Activated T-helper 1 cell treated with anti-CD3 and anti-CD28 coated beads, Interleukin-12 subunit alpha, Interleukin-12 subunit beta, Interleukin-2, Interleukin-4 antibody, amounts not matched to agents 30 ng/mL and 10 ng/mL and 1 ng/mL, durations not matched to agents 14 hours and 24 hours and 36 hours (primary cell): ENCODE results near the gene MAST1. TPM values are rescaled to one million over a fixed set of nuclear protein-coding genes. Genes with fewer than 3 reads are reported as not detected.
"Not testable (repeated sequence)": the region's sequence is repeated elsewhere in the genome, so short reads cannot be mapped to it uniquely, and the experiment has no call there.

Experiments
- DNase-seq: peaks from one replicate; pipeline ENCODE4 v3.0.0; 2021; ENCODE audit warnings: low spot score
- H3K27ac Mint-ChIP-seq: one replicate; pipeline ENCODE4 v1.8.0; 2021; ENCODE audit warnings: mild to moderate bottlenecking, mixed read lengths
- H3K27me3 Mint-ChIP-seq: one replicate; pipeline ENCODE4 v1.8.0; 2022; ENCODE audit warnings: mild to moderate bottlenecking, moderate library complexity, mixed read lengths; ENCODE audit not compliant: insufficient read depth
- H3K36me3 Mint-ChIP-seq: one replicate; pipeline ENCODE4 v1.8.0; 2021; ENCODE audit warnings: low read depth, mixed read lengths
- H3K4me1 Mint-ChIP-seq: one replicate; pipeline ENCODE4 v1.8.0; 2021; ENCODE audit warnings: low read depth, mixed read lengths
- H3K4me3 Mint-ChIP-seq: one replicate; pipeline ENCODE4 v1.8.0; 2021; ENCODE audit warnings: mild to moderate bottlenecking, moderate library complexity, mixed read lengths
- H3K9me3 Mint-ChIP-seq: one replicate; pipeline ENCODE4 v1.8.0; 2021; ENCODE audit warnings: mixed read lengths
- intact Hi-C: fragments of 100-400 bp; cut with micrococcal nuclease; formaldehyde crosslinking; loops from one replicate; pipeline ENCODE4 v1.15.1; 2024
- total RNA-seq: library from RNA; stranded (reverse); gene quantifications from 2 replicates; pipeline ENCODE4 v1.2.3, GENCODE V29; 2022

MAST1 gene
- total RNA-seq, 1 donor from 2014 or later, result 1.4 TPM

- peaks cover 67% of the 10 kb centered on the region for H3K27me3 Mint-ChIP-seq
- H3K27ac Mint-ChIP-seq, result no peak overlapping the region
- H3K4me1 Mint-ChIP-seq, result peaks cover 35% of the 10 kb centered on the region
- H3K36me3 Mint-ChIP-seq, result peaks cover 5% of the 10 kb centered on the region
- intact Hi-C loops, result loop anchor here (5.0 kb wide), 2 partner anchors 175 to 260 kb away; no protein-coding TSS in a partner anchor
- no peak for DNase-seq
- H3K9me3 Mint-ChIP-seq, result no peaks in the 10 kb centered on the region
- no peak overlapping the region for H3K4me3 Mint-ChIP-seq
Measured at GRCh38 chr19:12837225-12837624, 1.1 kb upstream of the MAST1 start.

GRCh38 chr19:12838886-12839756 lies 806 bp downstream of the MAST1 start:
- DNase-seq, result no peak
- Mint-ChIP-seq H3K4me1 (peaks cover 30% of the 10 kb centered on the region), H3K27ac (no peak overlapping the region), H3K4me3 (peak overlapping the region; percentile 68), H3K27me3 (peaks cover 58% of the 10 kb centered on the region), H3K9me3 (no peaks in the 10 kb centered on the region), H3K36me3 (peaks cover 5% of the 10 kb centered on the region)
- intact Hi-C loops, result loop anchor here (5.0 kb wide), 2 partner anchors 173 to 258 kb away; no protein-coding TSS in a partner anchor

- Mint-ChIP-seq H3K4me1 (peaks cover 24% of the 10 kb centered on the region), H3K27ac (peak overlapping the region; percentile 32), H3K9me3 (no peaks in the 10 kb centered on the region), H3K4me3 (peak overlapping the region; percentile 66), H3K36me3 (peaks cover 5% of the 10 kb centered on the region), H3K27me3 (peaks cover 50% of the 10 kb centered on the region)
- peak; percentile 38 for DNase-seq
- intact Hi-C loops, result loop anchor here (2.0 kb wide), 2 partner anchors 26 to 40 kb away; partner anchors contain the start of gene DNASE2
Measured at GRCh38 chr19:12840091-12841079, 2.1 kb downstream of the MAST1 start.

- DNase-seq, result no peak
- H3K27me3 Mint-ChIP-seq, result peaks cover 49% of the 10 kb centered on the region
- H3K36me3 Mint-ChIP-seq, result peaks cover 5% of the 10 kb centered on the region
- H3K4me1 Mint-ChIP-seq, result peaks cover 24% of the 10 kb centered on the region
- intact Hi-C loops, result loop anchor here (2.0 kb wide), 2 partner anchors 26 to 40 kb away; partner anchors contain the start of gene DNASE2
- H3K4me3 Mint-ChIP-seq, result peak overlapping the region; percentile 20
- no peak overlapping the region for H3K27ac Mint-ChIP-seq
- H3K9me3 Mint-ChIP-seq, result no peaks in the 10 kb centered on the region
Measured at GRCh38 chr19:12841094-12841493, 2.8 kb downstream of the MAST1 start.

- Mint-ChIP-seq H3K9me3 (no peaks in the 10 kb centered on the region), H3K4me3 (no peak overlapping the region), H3K27me3 (peaks cover 40% of the 10 kb centered on the region), H3K36me3 (peaks cover 5% of the 10 kb centered on the region), H3K27ac (no peak overlapping the region), H3K4me1 (peaks cover 28% of the 10 kb centered on the region)
- intact Hi-C loops, result no loop called here
- DNase-seq, result no peak
Measured at GRCh38 chr19:12842511-12842910, 4.2 kb downstream of the MAST1 start.

- Mint-ChIP-seq H3K27ac (no peak overlapping the region), H3K36me3 (peaks cover 5% of the 10 kb centered on the region), H3K4me3 (no peak overlapping the region), H3K27me3 (peaks cover 34% of the 10 kb centered on the region), H3K4me1 (peaks cover 33% of the 10 kb centered on the region), H3K9me3 (no peaks in the 10 kb centered on the region)
- intact Hi-C loops, result no loop called here
- DNase-seq, result no peak
Measured at GRCh38 chr19:12843328-12843727, 5.0 kb downstream of the MAST1 start.

GRCh38 chr19:12843999-12844732 lies 5.9 kb downstream of the MAST1 start:
- Mint-ChIP-seq H3K27me3 (peaks cover 27% of the 10 kb centered on the region), H3K4me3 (no peak overlapping the region), H3K9me3 (no peaks in the 10 kb centered on the region), H3K4me1 (peaks cover 30% of the 10 kb centered on the region), H3K27ac (no peak overlapping the region), H3K36me3 (peaks cover 5% of the 10 kb centered on the region)
- intact Hi-C loops, result no loop called here
- no peak for DNase-seq

- DNase-seq, H3K4me3 Mint-ChIP-seq, H3K9me3 Mint-ChIP-seq, H3K36me3 Mint-ChIP-seq, H3K27ac Mint-ChIP-seq: not testable (repeated sequence)
- peaks cover 10% of the 10 kb centered on the region for H3K4me1 Mint-ChIP-seq
- peaks cover 16% of the 10 kb centered on the region for H3K27me3 Mint-ChIP-seq
- intact Hi-C loops, result loop anchor here (1.0 to 2.0 kb wide), 6 partner anchors 40 to 282 kb away; partner anchors contain the start of gene RNASEH2A
Measured at GRCh38 chr19:12846613-12847012, 8.3 kb downstream of the MAST1 start.

- DNase-seq, result peak; percentile 84
- intact Hi-C loops, result loop anchor here (1.0 to 2.0 kb wide), 6 partner anchors 41 to 283 kb away; partner anchors contain the start of gene RNASEH2A
- no peak overlapping the region for H3K27ac Mint-ChIP-seq
- no peaks in the 10 kb centered on the region for H3K9me3 Mint-ChIP-seq
- peaks cover 8% of the 10 kb centered on the region for H3K4me1 Mint-ChIP-seq
- H3K36me3 Mint-ChIP-seq, result no peaks in the 10 kb centered on the region
- peaks cover 12% of the 10 kb centered on the region for H3K27me3 Mint-ChIP-seq
- H3K4me3 Mint-ChIP-seq, result peak overlapping the region; percentile 53
Measured at GRCh38 chr19:12847159-12848139, 9.1 kb downstream of the MAST1 start.

- no peaks in the 10 kb centered on the region for H3K36me3 Mint-ChIP-seq
- H3K9me3 Mint-ChIP-seq, result no peaks in the 10 kb centered on the region
- no peak overlapping the region for H3K4me3 Mint-ChIP-seq
- H3K27me3 Mint-ChIP-seq, result peaks cover 4% of the 10 kb centered on the region
- DNase-seq, result no peak
- H3K4me1 Mint-ChIP-seq, result no peaks in the 10 kb centered on the region
- H3K27ac Mint-ChIP-seq, result no peak overlapping the region
- intact Hi-C loops, result no loop called here
Measured at GRCh38 chr19:12856653-12857052, 18.3 kb downstream of the MAST1 start.
